Coronary artery (tissue), 2 donors: ENCODE measurements around the gene PHACTR1.
"Not testable (repeated sequence)": the region's sequence is repeated elsewhere in the genome, so short reads cannot be mapped to it uniquely, and the experiment has no call there.

ENCODE experiments used
- DNase-seq: peaks from one replicate; pipeline ENCODE4 v3.0.0-alpha.2; 2017; ENCODE audit warnings: low spot score
- H3K27ac ChIP-seq, 2 donors: fragments of 200-600 bp; sonication (generic); one replicate each; pipeline ENCODE4 v1.5.1; 2016 to 2019
- H3K4me3 ChIP-seq: fragments of 200-600 bp; sonication (generic); 2 replicates; pipeline ENCODE4 v1.5.1; 2016; ENCODE audit warnings: mild to moderate bottlenecking, moderate library complexity
- CTCF ChIP-seq: fragments of 200-600 bp; sonication (generic); IDR thresholded peaks from one replicate; pipeline ENCODE4 v1.5.1; 2019; ENCODE audit warnings: antibody characterized with exemption

Gene PHACTR1

GRCh38 chr6:13238017-13238416 lies 521.5 kb downstream of the PHACTR1 start:
- TF ChIP-seq CTCF: no peak
- DNase-seq: no peak
- H3K27ac ChIP-seq: no peak overlapping the region
- no peak overlapping the region for H3K4me3 ChIP-seq

GRCh38 chr6:13238640-13239216 lies 522.2 kb downstream of the PHACTR1 start:
- TF ChIP-seq CTCF: no peak
- DNase-seq: no peak
- Histone ChIP-seq H3K27ac (no peak overlapping the region), H3K4me3 (no peak overlapping the region)

DNA sequence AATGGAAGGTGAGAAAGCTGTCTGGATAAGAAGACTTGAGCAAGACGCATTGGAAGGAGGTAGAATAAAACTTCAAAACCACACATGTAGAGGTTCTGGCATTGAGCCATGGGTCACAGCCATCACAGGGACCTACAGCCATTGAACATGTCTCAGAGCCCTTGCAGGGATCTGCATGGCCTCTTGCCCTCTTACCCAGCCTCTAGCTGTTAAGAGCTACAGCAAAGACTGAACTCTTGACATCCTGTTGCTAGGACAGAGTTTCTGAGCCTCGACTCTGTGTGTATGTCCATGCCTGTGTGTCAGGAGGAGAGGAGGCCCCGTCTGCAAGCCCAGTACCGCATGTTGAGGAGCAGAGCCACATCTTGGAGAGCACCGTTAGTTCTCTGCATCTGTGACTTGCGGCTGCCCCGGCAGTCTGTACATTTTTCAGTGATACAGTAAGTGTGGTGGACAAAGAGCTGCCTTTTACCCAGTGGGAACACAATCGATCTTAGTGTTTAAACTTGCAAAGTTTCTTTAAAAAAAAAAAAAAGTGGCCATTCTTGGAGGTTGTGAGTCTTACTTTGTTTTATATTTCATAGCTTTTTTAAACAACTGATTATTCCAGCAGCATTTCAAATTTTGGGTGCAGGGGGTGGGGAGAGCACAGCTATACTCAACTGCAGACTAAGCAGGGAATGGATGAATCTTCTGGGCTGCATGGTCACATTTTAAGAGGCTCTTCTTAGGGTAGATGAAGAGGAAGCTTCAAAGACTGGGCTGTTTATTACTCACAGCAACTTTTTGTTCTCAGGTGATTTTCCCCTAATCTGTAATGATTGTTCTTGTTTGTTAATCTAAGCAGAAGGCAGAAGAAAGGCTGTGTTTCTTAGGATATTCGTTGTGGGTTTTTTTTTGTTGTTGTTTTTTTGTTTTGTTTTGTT lies 523.2 kb downstream of the PHACTR1 start:
- TF ChIP-seq CTCF: no peak
- Histone ChIP-seq H3K4me3 (no peak overlapping the region), H3K27ac (no peak overlapping the region)
- DNase-seq: no peak

DNA sequence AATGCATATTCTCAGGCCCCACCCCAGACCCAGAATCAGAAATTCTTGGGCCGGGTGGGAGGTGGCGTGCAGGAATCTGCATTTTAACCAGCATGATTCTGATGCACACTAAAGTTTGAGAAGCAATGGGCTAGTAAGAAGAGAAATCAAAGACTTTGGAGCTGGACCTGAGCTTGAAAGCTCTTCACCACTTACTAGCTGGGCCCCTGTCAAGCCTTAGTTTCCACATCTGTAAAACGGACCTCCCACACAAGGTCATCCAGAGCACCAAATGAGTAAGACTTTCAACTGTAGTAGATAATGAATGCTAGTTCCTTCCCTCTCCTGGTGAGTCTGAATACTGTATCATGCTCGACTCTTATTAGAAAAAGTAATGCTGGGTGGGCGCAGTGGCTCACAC lies 524.8 kb downstream of the PHACTR1 start:
- DNase-seq: no peak
- no peak for TF ChIP-seq CTCF

DNA sequence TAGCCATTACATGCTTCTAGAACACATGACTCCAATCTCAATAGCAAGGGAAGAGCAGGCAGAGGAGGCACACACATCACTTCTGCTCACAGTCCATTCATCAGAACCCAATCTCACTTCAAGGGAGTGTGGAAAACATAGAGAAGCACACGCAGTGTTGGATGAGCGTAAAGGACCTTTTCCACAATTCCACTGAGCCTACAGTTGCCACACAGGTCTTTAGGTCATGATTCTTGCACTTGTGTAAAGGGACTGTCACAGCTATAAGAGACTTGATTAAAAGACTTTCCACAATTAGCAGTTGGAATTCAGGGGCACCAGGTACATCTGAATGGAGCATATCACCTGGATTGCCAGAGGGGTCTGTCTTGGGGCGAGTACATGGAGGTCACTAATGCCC lies 525.6 kb downstream of the PHACTR1 start:
- no peak for TF ChIP-seq CTCF

More for the DNA sequence above, 524.8 kb downstream of the PHACTR1 start:
- H3K27ac ChIP-seq: no peak overlapping the region
- H3K4me3 ChIP-seq: no peak overlapping the region

DNA sequence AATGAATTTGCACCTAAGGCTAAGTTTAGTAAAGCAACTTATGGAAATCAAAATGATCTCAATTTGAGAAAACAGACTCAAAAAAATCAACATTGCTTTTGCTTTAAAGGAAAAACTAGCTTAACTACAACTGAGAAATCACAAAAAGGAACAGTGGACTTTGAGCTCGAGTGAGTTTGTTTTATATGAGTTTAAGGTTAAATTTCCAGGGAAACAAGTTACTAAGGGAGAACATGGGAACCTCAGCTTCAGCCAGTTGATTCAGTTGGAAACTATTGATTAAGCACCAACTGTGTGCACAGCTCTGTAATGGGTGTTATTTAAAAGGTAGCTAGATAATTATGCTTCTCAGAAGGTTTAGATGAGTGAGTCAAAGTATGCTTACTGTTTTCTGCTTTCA lies 526.0 kb downstream of the PHACTR1 start:
- TF ChIP-seq CTCF: no peak
- Histone ChIP-seq H3K4me3 (no peak overlapping the region), H3K27ac (no peak overlapping the region)
- no peak for DNase-seq

More for the DNA sequence above, 525.6 kb downstream of the PHACTR1 start:
- H3K27ac ChIP-seq: no peak overlapping the region
- no peak overlapping the region for H3K4me3 ChIP-seq
- DNase-seq: no peak

- H3K4me3 ChIP-seq: no peak overlapping the region
- H3K27ac ChIP-seq: no peak overlapping the region
- no peak for TF ChIP-seq CTCF
- no peak for DNase-seq
These were observed 526.5 kb downstream of the PHACTR1 start for GRCh38 chr6:13243033-13243432.

DNA sequence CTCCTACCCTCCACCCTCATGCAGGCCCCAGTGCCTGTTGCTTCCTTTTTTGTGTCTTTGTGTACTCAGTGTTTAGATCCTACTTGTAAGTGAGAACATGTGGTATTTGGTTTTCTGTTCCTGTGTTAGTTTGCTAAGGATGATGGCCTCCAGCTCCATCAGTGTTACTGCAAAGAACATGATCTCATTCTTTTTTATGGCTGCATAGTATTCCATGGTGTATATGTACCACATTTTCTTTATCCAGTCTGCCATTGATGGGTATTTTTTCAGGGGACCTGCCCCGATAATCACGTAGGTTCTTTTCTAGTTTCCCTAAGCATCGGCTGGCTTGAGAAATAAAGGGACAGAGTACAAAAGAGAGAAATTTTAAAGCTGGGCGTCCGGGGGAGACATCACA lies 527.2 kb downstream of the PHACTR1 start:
- not testable (repeated sequence) for H3K4me3 ChIP-seq, DNase-seq

More for the DNA sequence above, 527.2 kb downstream of the PHACTR1 start:
- H3K27ac ChIP-seq: not testable (repeated sequence)
